HG03175 (cell line): ENCODE data around the gene KCTD15.

Source experiments
- ATAC-seq: cut with Tn5 transposase; IDR thresholded peaks from one replicate; pipeline ENCODE4 v1.9.1; 2021; ENCODE audit warnings: mild to moderate bottlenecking, moderate library complexity; ENCODE audit not compliant: unreplicated experiment

KCTD15 gene

DNA sequence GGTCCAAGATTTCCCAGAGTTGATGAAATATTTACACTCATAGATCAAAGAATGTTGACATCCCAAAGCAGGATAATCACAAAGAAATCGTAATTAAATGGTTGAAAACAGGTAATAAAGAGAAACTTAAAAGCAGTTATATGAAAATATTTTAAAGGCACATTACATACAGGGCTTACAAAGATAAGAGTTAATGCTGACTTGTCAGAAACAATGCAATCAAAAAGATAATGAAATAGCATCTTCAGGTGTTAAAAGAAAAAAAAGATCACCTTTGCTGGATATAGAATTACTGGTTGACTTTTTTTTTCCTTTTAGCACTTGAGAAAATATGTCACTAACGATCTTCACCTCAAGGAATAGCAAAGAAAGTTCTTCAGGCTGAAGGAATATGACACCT is 48.8 kb downstream of the KCTD15 start:
- ATAC-seq: no peak

DNA sequence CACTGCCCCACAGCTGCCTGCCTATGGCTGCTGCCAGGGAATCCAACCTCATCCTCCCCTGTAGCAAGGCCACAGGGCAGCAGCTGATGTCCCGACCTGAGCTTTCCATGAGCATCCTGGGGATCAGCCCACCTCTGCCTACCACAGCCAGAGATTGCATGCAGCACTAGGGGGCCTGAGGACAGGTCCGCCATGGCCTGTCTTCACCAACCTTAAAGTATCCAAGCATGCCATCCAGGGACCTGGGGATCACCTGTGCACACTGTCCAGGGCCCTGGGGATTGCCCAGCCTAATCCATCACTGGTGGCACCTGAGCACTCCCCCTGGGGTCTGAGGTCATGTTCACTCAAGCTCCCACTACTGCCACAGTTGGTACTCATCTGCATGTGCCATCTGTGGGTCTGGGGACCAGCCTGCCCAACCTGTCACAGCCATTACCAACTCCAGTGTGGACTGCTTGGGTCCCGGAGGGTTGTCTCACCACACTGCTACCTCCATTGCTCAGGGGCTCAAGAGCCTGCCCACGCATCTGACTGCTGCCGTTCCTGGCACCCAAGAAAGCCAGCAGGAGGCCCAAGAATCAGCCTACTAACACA is 53.0 kb downstream of the KCTD15 start:
- no peak for ATAC-seq

DNA sequence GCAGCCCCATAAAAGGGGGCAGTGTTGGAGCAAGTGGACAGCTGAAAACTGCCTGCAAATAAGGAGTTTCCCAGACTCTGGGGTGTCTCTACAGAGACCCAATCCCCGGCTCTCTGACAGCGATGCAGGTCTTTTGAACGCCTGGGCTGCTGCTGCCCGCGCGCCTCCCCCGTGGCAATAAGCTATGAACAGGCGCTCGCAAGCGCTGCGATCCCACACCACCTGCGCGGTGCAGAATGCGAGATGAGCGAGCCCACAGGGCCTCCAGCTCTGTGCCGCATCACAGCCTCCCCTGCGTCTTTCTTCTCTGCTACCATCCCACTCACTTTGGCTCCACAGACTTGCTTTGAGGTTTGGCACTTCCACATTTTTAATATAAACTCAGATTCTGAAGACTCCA is 62.3 kb downstream of the KCTD15 start:
- no peak for ATAC-seq

DNA sequence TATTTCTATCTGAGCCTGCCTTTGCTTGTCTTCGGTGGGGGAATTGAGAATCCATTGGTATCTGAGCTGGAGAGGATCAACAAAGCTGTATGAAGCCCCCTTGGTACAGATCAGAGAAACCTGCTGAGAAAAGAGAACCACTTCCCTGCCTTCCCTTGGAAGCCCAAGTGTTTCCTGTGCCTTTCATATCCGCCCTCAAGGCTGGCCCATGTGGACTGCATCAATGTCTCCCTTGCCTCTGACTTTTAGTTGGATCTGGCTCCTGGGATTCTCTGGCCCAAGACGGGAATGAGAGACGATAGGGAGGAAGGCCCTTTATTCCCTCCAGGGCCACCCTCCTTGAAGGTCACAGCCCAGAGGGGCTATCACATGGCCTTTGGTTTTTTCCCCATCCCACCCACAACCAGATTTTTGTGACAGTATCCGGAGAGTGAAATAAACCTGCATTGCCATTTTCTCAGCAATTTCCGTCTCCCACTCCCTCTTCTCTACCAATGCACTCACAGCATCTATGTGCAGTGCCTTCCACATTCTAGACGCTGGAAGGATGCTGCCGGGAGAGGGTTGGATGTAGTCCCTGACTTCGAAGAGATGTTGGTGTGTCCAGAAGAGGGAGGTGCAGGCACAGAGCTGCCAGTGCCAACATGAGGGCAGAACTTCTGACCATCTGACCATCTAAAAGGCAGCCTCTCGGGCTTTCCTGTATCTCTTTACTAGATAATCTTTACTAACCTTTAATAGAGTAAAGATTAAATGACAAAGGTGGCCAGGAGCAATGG is 63.8 kb downstream of the KCTD15 start:
- ATAC-seq: no peak

DNA sequence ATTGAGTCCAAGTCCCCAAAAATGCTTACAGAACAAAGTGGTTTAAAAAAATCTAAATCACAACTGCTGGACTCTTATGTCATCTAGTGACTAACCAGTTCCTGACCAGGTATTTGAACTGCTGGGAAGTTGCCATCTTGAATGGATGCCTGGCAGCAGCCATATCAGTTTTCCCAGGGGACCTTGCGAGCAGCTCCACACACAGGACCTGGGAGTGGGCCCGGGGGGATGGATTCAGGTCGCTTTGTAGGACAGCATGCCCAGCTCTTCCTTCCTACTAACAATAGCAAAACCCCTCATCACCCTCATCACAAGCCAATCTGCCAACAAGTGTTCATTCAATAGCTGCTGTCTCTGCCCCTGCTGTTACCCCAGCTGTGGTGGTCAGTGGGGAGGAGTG is 65.3 kb downstream of the KCTD15 start:
- no peak for ATAC-seq

DNA sequence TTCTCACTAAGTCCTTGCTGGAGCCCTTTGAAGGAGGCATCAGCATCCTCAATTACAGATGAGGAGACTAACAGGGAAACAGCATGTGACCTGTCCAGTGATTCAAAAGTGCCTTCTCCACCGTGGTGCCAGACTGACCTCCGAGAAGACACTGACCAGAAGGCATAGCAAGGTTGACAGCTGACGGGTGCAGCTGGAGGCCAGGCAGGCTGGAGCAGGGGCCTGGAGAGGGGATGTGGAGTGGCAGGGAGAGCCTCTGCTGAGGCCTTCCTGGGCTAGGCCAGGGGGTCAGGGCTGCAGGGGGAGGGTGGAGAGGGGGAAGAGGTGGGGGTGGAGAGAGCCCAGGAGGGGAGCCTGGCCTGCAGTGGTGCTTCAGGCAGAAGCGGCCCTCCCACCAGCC is 66.3 kb downstream of the KCTD15 start:
- ATAC-seq: no peak

DNA sequence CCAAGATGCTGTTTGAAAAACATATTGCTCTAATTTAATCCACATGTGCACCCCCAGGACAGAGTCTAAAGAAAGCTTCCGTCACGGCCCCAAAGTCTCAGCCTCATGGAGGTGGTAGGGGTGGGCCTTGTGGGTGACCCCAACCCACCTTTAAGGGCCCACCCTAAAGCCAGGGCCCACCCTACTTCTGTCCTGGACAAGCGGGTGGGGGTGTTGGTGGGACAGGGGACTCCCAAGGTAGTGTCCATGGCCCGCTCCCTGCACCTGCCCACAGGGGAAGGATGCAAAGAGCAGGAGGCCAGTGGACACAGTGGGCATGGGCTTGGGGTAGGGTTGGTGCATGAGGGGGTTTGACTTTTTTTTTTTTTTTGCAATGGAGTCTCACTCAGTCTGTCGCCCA is 66.8 kb downstream of the KCTD15 start:
- no peak for ATAC-seq

DNA sequence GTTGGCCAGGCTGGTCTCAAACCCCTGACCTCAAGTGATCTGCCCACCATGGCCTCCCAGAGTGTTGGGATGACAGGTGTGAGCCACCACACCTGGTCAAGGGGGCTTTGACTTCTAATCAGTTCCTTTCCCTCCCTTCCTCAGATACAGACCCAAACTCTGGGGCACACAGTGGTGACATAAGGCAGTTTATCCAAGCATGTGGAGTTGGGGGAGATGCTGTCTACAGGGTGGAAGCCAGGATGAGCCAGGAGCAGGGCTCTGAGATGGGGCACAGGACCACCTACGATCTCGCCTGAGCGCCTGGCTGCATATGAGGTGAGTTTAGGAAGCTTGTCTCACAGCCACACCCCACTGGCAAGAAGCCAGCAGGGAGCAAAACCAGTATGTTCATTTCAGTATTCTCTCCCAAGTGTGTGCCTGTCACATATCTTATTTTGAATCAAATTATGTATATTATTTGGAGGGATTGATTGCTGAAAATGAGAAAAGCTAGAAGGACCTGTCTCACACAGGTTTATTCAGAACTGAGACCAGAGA is 67.7 kb downstream of the KCTD15 start:
- ATAC-seq: no peak

DNA sequence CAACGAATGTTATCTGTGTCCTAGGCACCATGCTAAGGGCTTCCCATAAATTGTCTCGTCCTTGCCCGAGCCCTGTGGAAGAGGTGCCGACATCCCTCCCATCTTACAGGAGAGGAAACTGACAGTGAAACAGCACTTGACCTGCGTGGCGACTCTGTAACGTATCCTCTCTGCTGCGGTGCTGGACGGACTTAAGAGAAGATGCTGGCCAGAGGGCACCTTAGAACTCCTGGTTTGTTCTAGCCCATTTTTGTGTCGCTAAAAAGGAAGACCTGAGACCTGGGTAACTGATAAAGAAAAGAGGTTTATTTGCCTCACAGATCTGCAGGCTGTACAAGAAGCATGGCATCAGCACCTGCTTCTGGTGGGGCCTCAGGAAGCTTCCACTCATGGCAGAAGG is 68.6 kb downstream of the KCTD15 start:
- no peak for ATAC-seq
